ENCODE measurements around the gene SLC26A9.
"Not testable (repeated sequence)": the region's sequence is repeated elsewhere in the genome, so short reads cannot be mapped to it uniquely, and the experiment has no call there.

SLC26A9 gene

GRCh38 chr1:205905095-205905494 lies 38.2 kb downstream of the SLC26A9 start:
- not testable (repeated sequence) for DNase-seq (ENCODE audit: insufficient read length, low spot score); FAIRE-seq

- FAIRE-seq, result no peak
Observed at GRCh38 chr1:205896351-205896750, 46.9 kb downstream of the SLC26A9 start.

GRCh38 chr1:205894119-205894518 lies 49.1 kb downstream of the SLC26A9 start:
- DNase-seq (ENCODE audit: insufficient read length, low spot score); FAIRE-seq: not testable (repeated sequence)

More at GRCh38 chr1:205896351-205896750, 46.9 kb downstream of the SLC26A9 start:
- DNase-seq (ENCODE audit: insufficient read length, low spot score), result no peak

GRCh38 chr1:205892175-205892574 lies 51.1 kb downstream of the SLC26A9 start:
- DNase-seq (ENCODE audit: insufficient read length, low spot score); FAIRE-seq: not testable (repeated sequence)

- DNase-seq (ENCODE audit: insufficient read length, low spot score); FAIRE-seq: not testable (repeated sequence)
Observed at GRCh38 chr1:205891481-205891880, 51.8 kb downstream of the SLC26A9 start.

- FAIRE-seq; DNase-seq (ENCODE audit: insufficient read length, low spot score): not testable (repeated sequence)
Observed at GRCh38 chr1:205890631-205891030, 52.6 kb downstream of the SLC26A9 start.

- DNase-seq (ENCODE audit: insufficient read length, low spot score), result peak; percentile 58
- FAIRE-seq, result not testable (repeated sequence)
Observed at GRCh38 chr1:205889706-205890105, 53.5 kb downstream of the SLC26A9 start.

GRCh38 chr1:205889006-205889405 lies 54.2 kb downstream of the SLC26A9 start:
- not testable (repeated sequence) for FAIRE-seq; DNase-seq (ENCODE audit: insufficient read length, low spot score)

GRCh38 chr1:205883792-205884191 lies 59.5 kb downstream of the SLC26A9 start:
- no peak for FAIRE-seq
- DNase-seq (ENCODE audit: insufficient read length, low spot score), result no peak

GRCh38 chr1:205880923-205881322 lies 62.3 kb downstream of the SLC26A9 start:
- FAIRE-seq (no peak), DNase-seq (ENCODE audit: insufficient read length, low spot score) (no peak)

- FAIRE-seq (no peak), DNase-seq (ENCODE audit: insufficient read length, low spot score) (no peak)
Observed at GRCh38 chr1:205879974-205880373, 63.3 kb downstream of the SLC26A9 start.

- DNase-seq (ENCODE audit: insufficient read length, low spot score) (no peak), FAIRE-seq (no peak)
Observed at GRCh38 chr1:205878026-205878425, 65.2 kb downstream of the SLC26A9 start.

GRCh38 chr1:205873148-205873547 lies 70.1 kb downstream of the SLC26A9 start:
- not testable (repeated sequence) for FAIRE-seq; DNase-seq (ENCODE audit: insufficient read length, low spot score)

GRCh38 chr1:205870236-205870635 lies 73.0 kb downstream of the SLC26A9 start:
- no peak for FAIRE-seq
- DNase-seq (ENCODE audit: insufficient read length, low spot score), result no peak
